Astrocyte (in vitro differentiated cells and primary cell): Measurements from ENCODE around the gene FLT1. TPM values are rescaled to one million over a fixed set of nuclear protein-coding genes. Genes with fewer than 3 reads are reported as not detected.

Experiments
- DNase-seq: peaks from one replicate; pipeline ENCODE4 v3.0.0-alpha.2; 2010; ENCODE audit warnings: low read depth
- FAIRE-seq: peaks from 2 replicates; lab custom pipeline; 2011; peaks lifted over from hg19 to GRCh38; lab: Jason Lieb, UNC
- H2AFZ ChIP-seq: 2 replicates; pipeline ENCODE4 v1.6.0; 2012; ENCODE audit warnings: low read depth, low read length, inconsistent platforms
- H3K27ac ChIP-seq: 2 replicates; pipeline ENCODE4 v1.5.1; 2011; ENCODE audit warnings: low read depth, low read length, inconsistent platforms
- H3K27me3 ChIP-seq: 2 replicates; pipeline ENCODE4 v1.6.0; 2011; ENCODE audit warnings: low read length, inconsistent platforms; ENCODE audit not compliant: insufficient read depth
- H3K36me3 ChIP-seq: 2 replicates; pipeline ENCODE4 v1.5.1; 2011; ENCODE audit warnings: low read length, inconsistent platforms; ENCODE audit not compliant: insufficient read depth
- H3K4me1 ChIP-seq: 2 replicates; pipeline ENCODE4 v1.5.1; 2011; ENCODE audit warnings: low read length, inconsistent platforms; ENCODE audit not compliant: insufficient read depth
- H3K4me2 ChIP-seq: 2 replicates; pipeline ENCODE4 v1.6.0; 2012; ENCODE audit warnings: low read length, inconsistent platforms
- H3K4me3 ChIP-seq: 2 replicates; pipeline ENCODE4 v1.5.1; 2011; ENCODE audit warnings: low read depth, mild to moderate bottlenecking, low read length, inconsistent platforms; ENCODE audit not compliant: insufficient read depth
- H3K79me2 ChIP-seq: 2 replicates; pipeline ENCODE4 v1.6.0; 2012; ENCODE audit warnings: mild to moderate bottlenecking, low read length, inconsistent platforms; ENCODE audit not compliant: insufficient read depth
- H3K9ac ChIP-seq: 2 replicates; pipeline ENCODE4 v1.6.0; 2012; ENCODE audit warnings: mild to moderate bottlenecking, low read length, inconsistent platforms
- H3K9me3 ChIP-seq: 2 replicates; pipeline ENCODE4 v1.5.1; 2012; ENCODE audit warnings: low read depth, mild to moderate bottlenecking, low read length, inconsistent platforms; ENCODE audit not compliant: insufficient read depth
- H4K20me1 ChIP-seq: 2 replicates; pipeline ENCODE4 v1.6.0; 2012; ENCODE audit warnings: low read length, inconsistent platforms; ENCODE audit not compliant: insufficient read depth
- H3K27ac Mint-ChIP-seq: one replicate; pipeline ENCODE4 v1.8.0; 2021; ENCODE audit warnings: mild to moderate bottlenecking, mixed read lengths; ENCODE audit not compliant: unreplicated experiment
- H3K27me3 Mint-ChIP-seq: one replicate; pipeline ENCODE4 v1.8.0; 2021; ENCODE audit warnings: low read depth, mixed read lengths; ENCODE audit not compliant: unreplicated experiment
- H3K36me3 Mint-ChIP-seq: one replicate; pipeline ENCODE4 v1.8.0; 2021; ENCODE audit warnings: low read depth, mixed read lengths; ENCODE audit not compliant: unreplicated experiment
- H3K4me1 Mint-ChIP-seq: one replicate; pipeline ENCODE4 v1.8.0; 2021; ENCODE audit warnings: low read depth, mixed read lengths; ENCODE audit not compliant: unreplicated experiment
- H3K4me3 Mint-ChIP-seq: one replicate; pipeline ENCODE4 v1.8.0; 2021; ENCODE audit warnings: mild to moderate bottlenecking, moderate library complexity, mixed read lengths; ENCODE audit not compliant: unreplicated experiment
- H3K9me3 Mint-ChIP-seq: one replicate; pipeline ENCODE4 v1.8.0; 2021; ENCODE audit warnings: mild to moderate bottlenecking, mixed read lengths; ENCODE audit not compliant: unreplicated experiment
- EZH2 ChIP-seq: IDR thresholded peaks from 2 replicates; pipeline ENCODE4 v1.6.1; 2012; ENCODE audit warnings: mild to moderate bottlenecking, low read length, inconsistent platforms; ENCODE audit not compliant: insufficient read depth
- total RNA-seq: library from RNA; stranded (reverse); gene quantifications from 2 replicates; pipeline ENCODE4 v1.2.1, GENCODE V29; 2021
- TF ChIP-seq, protein P1 (sequence below): IDR thresholded peaks from 2 replicates; pipeline ENCODE4 v1.5.1; 2011; ENCODE audit warnings: low read depth, mild to moderate bottlenecking, inconsistent platforms, low read length, moderate library complexity; ENCODE audit not compliant: insufficient read depth

The FLT1 gene
- total RNA-seq, 1 donor from 2014 or later, result 7.3 TPM

DNA sequence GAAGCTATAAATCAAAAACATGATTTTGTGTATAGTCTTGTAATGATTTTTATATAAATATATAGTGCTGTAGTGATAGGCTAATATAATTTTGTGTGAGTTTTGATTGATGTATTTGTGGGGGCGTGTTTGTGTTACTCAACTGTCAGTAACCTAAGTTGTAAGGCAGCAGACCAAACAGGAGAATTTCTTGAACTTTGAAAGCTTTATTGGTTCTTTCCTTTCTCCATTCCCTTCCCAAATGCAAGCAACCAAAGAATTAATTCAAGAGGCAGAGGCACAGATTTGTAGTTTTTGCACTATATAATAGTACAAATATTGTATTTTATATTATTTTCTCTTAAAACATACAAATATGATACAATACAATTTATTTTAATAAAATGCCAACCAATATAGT lies 109.6 kb downstream of the FLT1 start:
- Mint-ChIP-seq H3K27ac (no peak overlapping the region), H3K36me3 (no peaks in the 10 kb centered on the region), H3K4me3 (no peak overlapping the region), H3K27me3 (no peaks in the 10 kb centered on the region), H3K9me3 (no peaks in the 10 kb centered on the region), H3K4me1 (no peaks in the 10 kb centered on the region)
- H3K9ac ChIP-seq, result no peak overlapping the region
- TF ChIP-seq, protein P1, sequence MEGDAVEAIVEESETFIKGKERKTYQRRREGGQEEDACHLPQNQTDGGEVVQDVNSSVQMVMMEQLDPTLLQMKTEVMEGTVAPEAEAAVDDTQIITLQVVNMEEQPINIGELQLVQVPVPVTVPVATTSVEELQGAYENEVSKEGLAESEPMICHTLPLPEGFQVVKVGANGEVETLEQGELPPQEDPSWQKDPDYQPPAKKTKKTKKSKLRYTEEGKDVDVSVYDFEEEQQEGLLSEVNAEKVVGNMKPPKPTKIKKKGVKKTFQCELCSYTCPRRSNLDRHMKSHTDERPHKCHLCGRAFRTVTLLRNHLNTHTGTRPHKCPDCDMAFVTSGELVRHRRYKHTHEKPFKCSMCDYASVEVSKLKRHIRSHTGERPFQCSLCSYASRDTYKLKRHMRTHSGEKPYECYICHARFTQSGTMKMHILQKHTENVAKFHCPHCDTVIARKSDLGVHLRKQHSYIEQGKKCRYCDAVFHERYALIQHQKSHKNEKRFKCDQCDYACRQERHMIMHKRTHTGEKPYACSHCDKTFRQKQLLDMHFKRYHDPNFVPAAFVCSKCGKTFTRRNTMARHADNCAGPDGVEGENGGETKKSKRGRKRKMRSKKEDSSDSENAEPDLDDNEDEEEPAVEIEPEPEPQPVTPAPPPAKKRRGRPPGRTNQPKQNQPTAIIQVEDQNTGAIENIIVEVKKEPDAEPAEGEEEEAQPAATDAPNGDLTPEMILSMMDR, result no peak
- TF ChIP-seq EZH2, result no peak
- H3K9me3 ChIP-seq, result no peaks in the 10 kb centered on the region
- no peaks in the 10 kb centered on the region for H3K27me3 ChIP-seq
- no peaks in the 10 kb centered on the region for H3K4me1 ChIP-seq
- H3K36me3 ChIP-seq, result no peaks in the 10 kb centered on the region
- H2AFZ ChIP-seq, result no peak overlapping the region
- no peak overlapping the region for H3K4me2 ChIP-seq
- FAIRE-seq (no peak), DNase-seq (no peak)
- no peaks in the 10 kb centered on the region for H4K20me1 ChIP-seq
- H3K79me2 ChIP-seq, result no peaks in the 10 kb centered on the region
- H3K4me3 ChIP-seq, result no peak overlapping the region
- no peak overlapping the region for H3K27ac ChIP-seq

DNA sequence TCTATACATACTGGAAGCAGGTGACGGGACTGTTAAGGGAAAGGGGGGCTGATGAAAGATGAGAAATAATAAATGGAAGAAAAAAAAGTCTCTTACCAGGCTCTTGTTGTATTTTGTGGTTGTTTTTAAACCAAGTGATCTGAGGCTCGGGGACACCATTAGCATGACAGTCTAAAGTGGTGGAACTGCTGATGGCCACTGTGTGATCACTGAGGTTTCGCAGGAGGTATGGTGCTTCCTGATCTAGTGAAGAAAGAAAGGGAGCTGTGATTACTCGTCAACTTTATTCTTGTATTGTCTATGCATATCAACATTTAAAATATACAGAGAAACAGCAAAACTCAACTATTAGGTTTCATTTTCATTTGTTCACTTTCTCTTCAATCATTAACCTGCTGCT lies 110.1 kb downstream of the FLT1 start:
- Mint-ChIP-seq H3K27me3 (no peaks in the 10 kb centered on the region), H3K27ac (no peak overlapping the region), H3K9me3 (no peaks in the 10 kb centered on the region), H3K36me3 (no peaks in the 10 kb centered on the region), H3K4me3 (no peak overlapping the region), H3K4me1 (no peaks in the 10 kb centered on the region)
- no peak overlapping the region for H3K4me3 ChIP-seq
- no peaks in the 10 kb centered on the region for H3K79me2 ChIP-seq
- no peaks in the 10 kb centered on the region for H3K4me1 ChIP-seq
- no peaks in the 10 kb centered on the region for H3K9me3 ChIP-seq
- H3K36me3 ChIP-seq, result no peaks in the 10 kb centered on the region
- H3K27ac ChIP-seq, result no peak overlapping the region
- H3K4me2 ChIP-seq, result no peak overlapping the region
- H4K20me1 ChIP-seq, result no peaks in the 10 kb centered on the region
- no peaks in the 10 kb centered on the region for H3K27me3 ChIP-seq
- FAIRE-seq (no peak), DNase-seq (no peak)
- H3K9ac ChIP-seq, result no peak overlapping the region
- no peak for TF ChIP-seq EZH2
- TF ChIP-seq, protein P1, result no peak
- H2AFZ ChIP-seq, result no peak overlapping the region

- Mint-ChIP-seq H3K4me3 (no peak overlapping the region), H3K4me1 (no peaks in the 10 kb centered on the region), H3K9me3 (no peaks in the 10 kb centered on the region), H3K36me3 (peaks cover 2% of the 10 kb centered on the region), H3K27me3 (peaks cover 7% of the 10 kb centered on the region), H3K27ac (no peak overlapping the region)
- Histone ChIP-seq H3K4me2 (no peak overlapping the region), H3K27ac (no peak overlapping the region), H3K36me3 (no peaks in the 10 kb centered on the region), H3K79me2 (no peaks in the 10 kb centered on the region), H3K9me3 (no peaks in the 10 kb centered on the region), H3K27me3 (no peaks in the 10 kb centered on the region), H3K4me3 (no peak overlapping the region), H3K4me1 (no peaks in the 10 kb centered on the region), H2AFZ (no peak overlapping the region), H4K20me1 (no peaks in the 10 kb centered on the region), H3K9ac (no peak overlapping the region)
- DNase-seq (no peak), FAIRE-seq (no peak)
- TF ChIP-seq, protein P1, result no peak
- no peak for TF ChIP-seq EZH2
Observed at GRCh38 chr13:28380319-28380718, 114.6 kb downstream of the FLT1 start.
